Activated CD4-positive, CD25-positive, alpha-beta regulatory T cell treated with anti-CD3 and anti-CD28 coated beads, Interleukin-2, amount 50 U/mL, for 24 hours (primary cell): Measurements from ENCODE around the gene BTBD18.
"Not testable (repeated sequence)": the region's sequence is repeated elsewhere in the genome, so short reads cannot be mapped to it uniquely, and the experiment has no call there.

Experiments used
- ATAC-seq, 2 donors: fragments of 150-1000 bp; cut with Tn5 transposase; one replicate each; pipeline ENCODE4 v1.10.0; 2021; ENCODE audit warnings: mild to moderate bottlenecking in 1 of 2, moderate library complexity in 1 of 2

Gene BTBD18

DNA sequence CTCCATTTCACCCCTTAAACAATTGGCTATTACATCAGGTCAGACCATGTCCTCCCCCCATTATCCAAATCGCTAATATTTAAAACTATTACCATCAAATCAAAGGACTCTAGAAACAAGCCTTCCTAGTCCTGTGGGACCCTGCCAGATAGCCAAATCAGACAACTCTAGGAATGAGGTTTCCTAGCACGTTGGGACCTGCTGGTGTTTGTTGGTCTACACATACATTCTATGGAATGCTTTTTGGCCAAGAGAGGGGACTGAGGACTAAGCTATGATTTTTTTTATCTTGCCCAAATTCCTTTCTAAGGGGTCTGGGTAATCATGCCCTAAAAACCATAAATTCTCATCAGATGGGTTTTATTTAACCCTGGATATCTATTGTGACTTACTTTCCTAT lies 24.4 kb downstream of the BTBD18 start:
- no peak for ATAC-seq

GRCh38 chr11:57716726-57717125 lies 34.9 kb downstream of the BTBD18 start:
- not testable (repeated sequence) for ATAC-seq

DNA sequence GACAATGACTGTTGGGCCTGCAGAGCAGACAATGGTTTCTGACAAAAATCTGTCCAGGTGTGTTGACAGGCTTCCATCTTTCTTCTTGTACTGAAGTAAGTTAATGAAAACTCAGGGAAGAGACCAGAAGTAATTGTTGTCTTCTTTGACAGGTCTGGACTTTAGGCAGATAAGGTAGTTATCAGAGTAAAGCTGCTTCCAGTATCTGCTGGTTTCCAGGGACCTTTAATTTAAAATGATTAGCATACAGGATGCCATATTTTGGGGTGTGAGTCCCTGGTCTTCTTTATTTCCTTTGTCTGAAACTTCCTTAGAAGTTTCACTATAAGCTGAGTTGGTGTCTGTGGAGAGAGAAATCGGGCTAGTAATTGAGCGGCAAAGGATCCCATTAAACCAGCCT lies 37.8 kb downstream of the BTBD18 start:
- ATAC-seq, result no peak

DNA sequence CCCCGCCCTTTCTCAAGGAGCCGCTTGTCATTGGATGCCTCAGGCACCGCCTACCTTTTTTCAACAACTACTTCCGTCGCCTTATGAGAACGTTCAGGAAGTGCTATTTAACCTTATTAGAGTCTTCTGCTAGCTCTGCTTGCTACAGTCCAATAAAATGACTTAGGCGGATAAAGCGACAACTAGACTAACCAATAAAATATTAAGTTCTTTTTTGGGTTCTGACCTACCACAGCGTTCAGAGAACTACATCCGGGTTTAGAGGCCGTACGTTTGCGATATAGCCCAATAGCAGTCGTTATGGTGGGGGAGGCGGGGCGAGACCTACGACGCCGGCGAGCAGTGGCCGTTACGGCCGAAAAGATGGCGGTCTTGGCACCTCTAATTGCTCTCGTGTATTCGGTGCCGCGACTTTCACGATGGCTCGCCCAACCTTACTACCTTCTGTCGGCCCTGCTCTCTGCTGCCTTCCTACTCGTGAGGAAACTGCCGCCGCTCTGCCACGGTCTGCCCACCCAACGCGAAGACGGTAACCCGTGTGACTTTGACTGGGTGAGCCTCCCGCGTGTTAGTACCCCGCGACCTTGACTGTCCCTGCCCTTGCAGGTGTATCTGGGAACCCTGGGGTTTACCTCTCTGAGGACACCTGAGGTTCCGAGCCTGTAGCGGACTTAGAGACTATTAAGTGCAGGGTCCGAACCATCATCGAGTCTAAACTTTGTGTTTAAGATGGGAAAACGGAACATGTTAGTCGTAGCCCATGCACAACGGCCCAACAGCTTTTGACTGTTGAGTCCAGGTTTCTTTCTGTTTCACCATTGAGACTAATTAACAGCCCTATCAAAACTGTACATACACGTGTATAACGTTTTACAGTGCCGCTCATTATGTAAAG lies 39.1 kb downstream of the BTBD18 start, which contains the start of gene TMX2:
Gene TMX2 (plus strand): TSS at position 338 of the 895 bp plus-strand sequence. CDS start 26 bp downstream, at position 364.
- ATAC-seq, result peak; percentile 95 to 96

GRCh38 chr11:57711414-57712255 lies 40.0 kb downstream of the BTBD18 start, which contains the start of gene MED19:
TSS of gene MED19 (minus strand) at chr11:57712215. CDS start at chr11:57712179, 36 bp downstream.
- ATAC-seq, result peak; percentile 42 to 46

GRCh38 chr11:57709802-57710367 lies 41.7 kb downstream of the BTBD18 start:
- no peak for ATAC-seq

GRCh38 chr11:57705432-57705831 lies 46.2 kb downstream of the BTBD18 start:
- ATAC-seq, result not testable (repeated sequence)

GRCh38 chr11:57704932-57705331 lies 46.7 kb downstream of the BTBD18 start:
- no peak for ATAC-seq

DNA sequence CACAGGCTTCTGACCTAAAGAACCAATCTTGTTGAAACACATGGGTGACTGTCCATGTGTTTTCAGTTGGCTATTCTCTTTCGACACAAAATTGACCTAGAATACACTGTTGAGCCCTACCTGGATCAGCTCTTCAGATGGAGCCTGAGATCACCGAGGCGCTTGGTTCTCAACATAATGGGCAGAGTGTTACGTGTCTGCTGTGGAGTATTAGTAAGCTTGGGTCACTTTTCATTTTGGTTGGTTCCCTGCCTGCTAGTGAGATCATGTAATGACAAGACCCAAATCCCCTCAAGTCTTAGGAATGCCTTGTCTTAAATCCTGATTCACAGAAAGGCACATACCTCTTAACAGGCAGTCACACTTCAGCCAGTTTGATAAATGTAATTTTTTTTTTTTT lies 48.3 kb downstream of the BTBD18 start:
- ATAC-seq, result no peak

DNA sequence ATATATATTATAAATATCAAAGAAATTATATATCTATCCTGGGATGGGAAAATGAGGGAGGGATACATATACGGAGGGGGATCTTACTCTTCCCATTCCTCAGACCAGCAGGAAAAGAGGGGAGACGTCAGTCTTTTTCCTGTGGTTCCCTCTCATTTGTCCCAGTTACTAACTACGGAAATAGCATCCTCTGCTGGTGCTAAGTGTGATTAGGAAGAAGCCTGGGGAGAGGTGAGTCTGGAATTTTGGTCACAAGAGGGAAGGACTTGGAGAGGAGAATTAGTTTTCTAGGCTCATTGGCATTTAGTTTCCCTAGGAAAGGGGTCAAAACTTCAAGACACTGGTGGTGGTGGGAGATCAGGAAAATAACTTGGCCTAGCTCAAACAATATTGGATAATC lies 51.2 kb downstream of the BTBD18 start:
- ATAC-seq, result no peak

- no peak for ATAC-seq
Measured at GRCh38 chr11:57699813-57700212, 51.8 kb downstream of the BTBD18 start.

- no peak for ATAC-seq
Measured at GRCh38 chr11:57698843-57699365, 52.7 kb downstream of the BTBD18 start.
